Brain microvascular endothelial cell (primary cell): ENCODE results near the gene ZNF382.

Experiments
- DNase-seq: peaks from one replicate; pipeline ENCODE4 v3.0.0-alpha.2; 2020
- H3K27ac ChIP-seq: fragments of 250-450 bp; sonication (Bioruptor Pico); 2 replicates; pipeline ENCODE4 v1.5.1; 2020; ENCODE audit warnings: mild to moderate bottlenecking, moderate library complexity
- H3K27me3 ChIP-seq: fragments of 250-450 bp; sonication (Bioruptor Pico); replicated peaks from 2 replicates; pipeline ENCODE4 v1.5.1; 2020; ENCODE audit warnings: mild to moderate bottlenecking
- H3K36me3 ChIP-seq: fragments of 250-450 bp; sonication (Bioruptor Pico); replicated peaks from 2 replicates; pipeline ENCODE4 v1.5.1; 2020; ENCODE audit warnings: mild to moderate bottlenecking
- H3K4me3 ChIP-seq: 2 replicates; pipeline ENCODE4 v1.5.1; 2011; ENCODE audit warnings: low read depth, mild to moderate bottlenecking, control low read depth, low read length, moderate library complexity
- in situ Hi-C: cut with HindIII; loops from 2 replicates; pipeline ENCODE4 v1.10.0; 2017; ENCODE audit warnings: low sequenced_read_pairs, low pct_ligation_motif_present
- TF ChIP-seq, protein P1 (sequence below): IDR thresholded peaks from 2 replicates; pipeline ENCODE4 v1.5.1; 2011; ENCODE audit warnings: low read depth, mild to moderate bottlenecking, moderate library complexity, low read length, control low read depth, inconsistent platforms; ENCODE audit errors: missing control alignments

ZNF382 gene

DNA sequence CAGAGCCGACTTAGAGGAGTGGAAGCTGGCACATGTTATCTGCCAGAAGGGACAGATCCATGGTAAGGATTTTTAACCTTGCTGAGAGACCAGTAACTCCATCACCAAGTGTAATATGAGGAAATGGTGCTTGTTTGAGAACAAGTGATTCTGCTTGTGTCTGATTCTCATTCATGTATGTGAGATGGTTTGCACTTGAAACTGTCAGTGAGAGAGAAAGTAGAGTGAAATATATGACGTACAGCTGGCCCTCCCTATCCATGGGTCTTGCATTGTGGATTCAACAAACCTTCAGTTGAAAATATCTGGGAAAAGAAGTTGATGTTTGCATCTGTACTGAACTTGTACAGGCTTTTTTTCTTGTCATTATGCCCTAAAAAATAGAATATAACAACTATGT is 63.5 kb downstream of the ZNF382 start:
- in situ Hi-C loops, result no loop called here
- H3K36me3 ChIP-seq, result peaks cover 7% of the 10 kb centered on the region
- H3K27ac ChIP-seq, result no peak overlapping the region
- TF ChIP-seq, protein P1, sequence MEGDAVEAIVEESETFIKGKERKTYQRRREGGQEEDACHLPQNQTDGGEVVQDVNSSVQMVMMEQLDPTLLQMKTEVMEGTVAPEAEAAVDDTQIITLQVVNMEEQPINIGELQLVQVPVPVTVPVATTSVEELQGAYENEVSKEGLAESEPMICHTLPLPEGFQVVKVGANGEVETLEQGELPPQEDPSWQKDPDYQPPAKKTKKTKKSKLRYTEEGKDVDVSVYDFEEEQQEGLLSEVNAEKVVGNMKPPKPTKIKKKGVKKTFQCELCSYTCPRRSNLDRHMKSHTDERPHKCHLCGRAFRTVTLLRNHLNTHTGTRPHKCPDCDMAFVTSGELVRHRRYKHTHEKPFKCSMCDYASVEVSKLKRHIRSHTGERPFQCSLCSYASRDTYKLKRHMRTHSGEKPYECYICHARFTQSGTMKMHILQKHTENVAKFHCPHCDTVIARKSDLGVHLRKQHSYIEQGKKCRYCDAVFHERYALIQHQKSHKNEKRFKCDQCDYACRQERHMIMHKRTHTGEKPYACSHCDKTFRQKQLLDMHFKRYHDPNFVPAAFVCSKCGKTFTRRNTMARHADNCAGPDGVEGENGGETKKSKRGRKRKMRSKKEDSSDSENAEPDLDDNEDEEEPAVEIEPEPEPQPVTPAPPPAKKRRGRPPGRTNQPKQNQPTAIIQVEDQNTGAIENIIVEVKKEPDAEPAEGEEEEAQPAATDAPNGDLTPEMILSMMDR, result no peak
- no peak overlapping the region for H3K4me3 ChIP-seq
- no peaks in the 10 kb centered on the region for H3K27me3 ChIP-seq
- DNase-seq, result no peak

DNA sequence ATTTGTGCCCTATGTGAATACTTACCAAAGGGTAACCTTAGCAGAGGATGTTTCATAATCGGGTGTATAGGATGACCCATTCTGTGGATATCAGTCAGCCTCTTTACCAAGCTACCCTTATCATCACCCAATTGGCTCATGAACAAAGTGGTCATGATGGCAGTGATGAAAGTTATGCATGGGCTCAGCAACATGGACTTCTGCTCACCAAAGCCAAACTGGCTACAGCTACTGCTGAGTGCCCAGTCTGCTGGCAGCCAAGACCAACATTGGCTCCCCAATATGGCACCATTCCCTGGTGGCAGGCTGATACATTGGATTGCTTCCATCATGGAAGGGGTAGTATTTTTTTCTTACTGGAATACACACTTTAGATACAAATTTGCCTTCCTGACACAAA is 67.3 kb downstream of the ZNF382 start:
- in situ Hi-C loops, result no loop called here
- Histone ChIP-seq H3K36me3 (no peaks in the 10 kb centered on the region), H3K27me3 (no peaks in the 10 kb centered on the region), H3K4me3 (no peak overlapping the region), H3K27ac (no peak overlapping the region)
- TF ChIP-seq, protein P1, result no peak
- DNase-seq, result no peak

DNA sequence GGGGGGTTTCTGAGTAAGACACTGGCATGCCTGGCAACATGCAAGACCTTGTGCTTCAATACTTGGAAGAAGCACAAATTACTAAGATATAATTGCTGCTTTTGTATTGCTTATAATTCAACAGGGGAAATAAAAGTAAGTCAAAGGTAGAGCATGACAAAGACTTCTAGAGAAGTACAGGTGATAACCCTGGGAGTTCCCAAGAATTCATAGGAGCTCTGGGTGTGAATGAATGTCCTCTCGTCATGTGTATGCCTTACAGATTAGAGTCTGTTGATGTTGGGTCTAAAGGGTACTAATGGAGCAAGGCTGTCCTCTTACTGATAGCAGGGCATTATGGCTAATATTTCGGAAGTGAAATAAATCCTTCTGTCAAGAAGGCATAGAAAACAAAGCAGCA is 69.1 kb downstream of the ZNF382 start:
- Histone ChIP-seq H3K27ac (no peak overlapping the region), H3K4me3 (no peak overlapping the region), H3K36me3 (no peaks in the 10 kb centered on the region), H3K27me3 (no peaks in the 10 kb centered on the region)
- in situ Hi-C loops, result no loop called here
- TF ChIP-seq, protein P1, result no peak
- DNase-seq, result no peak

DNA sequence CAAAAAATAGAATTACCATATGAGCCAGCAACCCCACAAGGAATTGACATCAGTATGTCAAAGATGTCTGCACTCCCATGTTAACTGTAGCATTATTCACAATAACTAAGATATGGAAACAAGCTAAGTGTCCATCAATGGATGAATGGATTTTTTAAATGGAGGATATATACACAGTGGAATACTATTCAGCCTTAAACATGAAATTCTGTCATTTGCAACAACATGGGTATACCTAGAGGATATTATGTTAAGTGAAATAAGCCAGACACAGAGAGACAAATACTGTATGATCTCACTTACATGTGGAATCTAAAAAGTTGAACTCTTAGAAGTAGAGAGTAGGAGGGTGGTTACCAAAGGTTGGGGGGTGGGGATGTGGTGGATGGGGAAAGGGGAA is 74.3 kb downstream of the ZNF382 start:
- DNase-seq, result no peak
- Histone ChIP-seq H3K27ac (no peak overlapping the region), H3K27me3 (no peaks in the 10 kb centered on the region), H3K4me3 (no peak overlapping the region), H3K36me3 (no peaks in the 10 kb centered on the region)
- in situ Hi-C loops, result no loop called here
- TF ChIP-seq, protein P1, result no peak
